Esophagus muscularis mucosa (tissue), 3 donors: ENCODE data around the gene ARL15.

Experiments used
- EP300 ChIP-seq: sonication (generic); formaldehyde crosslinking; IDR thresholded peaks from one replicate; pipeline ENCODE4 v1.6.1; 2017; ENCODE audit warnings: antibody characterized with exemption
- TF ChIP-seq, protein P1 (sequence below), 3 experiments: fragments of 200-600 bp in 2 of 3; fragments of 450-650 bp in 1 of 3; sonication (generic) in 2 of 3; IDR thresholded peaks; one replicate each; pipeline ENCODE4 v1.5.1; 2017 to 2019; ENCODE audit warnings: antibody characterized with exemption in 3 of 3, mild to moderate bottlenecking in 2 of 3, moderate library complexity in 1 of 3

DNA sequence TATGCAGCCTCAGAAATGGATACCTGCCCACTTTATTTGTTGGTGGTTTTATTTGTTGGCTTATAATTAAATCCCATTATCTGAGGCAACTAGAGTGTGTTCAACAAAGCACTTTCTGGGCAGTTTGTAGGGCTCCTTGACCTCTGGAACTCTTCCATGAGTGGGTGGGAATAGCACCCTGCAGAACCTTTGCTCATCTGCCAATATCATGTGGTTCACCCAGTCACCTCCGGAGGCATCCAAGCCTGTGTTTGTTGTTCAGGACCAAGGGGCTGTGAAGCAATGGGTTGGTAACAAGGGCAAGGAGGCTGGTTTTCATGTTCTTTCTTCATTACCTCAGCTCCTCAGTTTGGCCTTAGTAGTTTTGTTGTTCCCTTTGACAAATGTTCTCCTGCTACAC is 436.0 kb downstream of the ARL15 start:
- TF ChIP-seq, protein P1, sequence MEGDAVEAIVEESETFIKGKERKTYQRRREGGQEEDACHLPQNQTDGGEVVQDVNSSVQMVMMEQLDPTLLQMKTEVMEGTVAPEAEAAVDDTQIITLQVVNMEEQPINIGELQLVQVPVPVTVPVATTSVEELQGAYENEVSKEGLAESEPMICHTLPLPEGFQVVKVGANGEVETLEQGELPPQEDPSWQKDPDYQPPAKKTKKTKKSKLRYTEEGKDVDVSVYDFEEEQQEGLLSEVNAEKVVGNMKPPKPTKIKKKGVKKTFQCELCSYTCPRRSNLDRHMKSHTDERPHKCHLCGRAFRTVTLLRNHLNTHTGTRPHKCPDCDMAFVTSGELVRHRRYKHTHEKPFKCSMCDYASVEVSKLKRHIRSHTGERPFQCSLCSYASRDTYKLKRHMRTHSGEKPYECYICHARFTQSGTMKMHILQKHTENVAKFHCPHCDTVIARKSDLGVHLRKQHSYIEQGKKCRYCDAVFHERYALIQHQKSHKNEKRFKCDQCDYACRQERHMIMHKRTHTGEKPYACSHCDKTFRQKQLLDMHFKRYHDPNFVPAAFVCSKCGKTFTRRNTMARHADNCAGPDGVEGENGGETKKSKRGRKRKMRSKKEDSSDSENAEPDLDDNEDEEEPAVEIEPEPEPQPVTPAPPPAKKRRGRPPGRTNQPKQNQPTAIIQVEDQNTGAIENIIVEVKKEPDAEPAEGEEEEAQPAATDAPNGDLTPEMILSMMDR (IDR thresholded peaks at IDR 0.05) = no peak
- no peak for TF ChIP-seq EP300
